HAP-1 (cell line): ENCODE data around the gene USB1.
"Not testable (repeated sequence)": the region's sequence is repeated elsewhere in the genome, so short reads cannot be mapped to it uniquely, and the experiment has no call there.

Source experiments
- DNase-seq, 2 experiments: peaks; one replicate each; pipeline ENCODE4 v3.0.0-alpha.2; 2016 to 2020; ENCODE audit warnings: low spot score in 2 of 2
- H3K27me3 ChIP-seq: fragments of 250-450 bp; sonication (Bioruptor Pico); 2 replicates; pipeline ENCODE4 v1.5.1; 2020; ENCODE audit warnings: low read depth, mild to moderate bottlenecking, moderate library complexity
- H3K36me3 ChIP-seq: fragments of 250-450 bp; sonication (Bioruptor Pico); replicated peaks from 2 replicates; pipeline ENCODE4 v1.5.1; 2020; ENCODE audit warnings: mild to moderate bottlenecking
- H3K4me1 ChIP-seq: fragments of 250-450 bp; sonication (Bioruptor Pico); 2 replicates; pipeline ENCODE4 v1.5.1; 2020; ENCODE audit warnings: mild to moderate bottlenecking
- H3K4me3 ChIP-seq: fragments of 250-450 bp; sonication (Bioruptor Pico); 2 replicates; pipeline ENCODE4 v1.5.1; 2020; ENCODE audit warnings: mild to moderate bottlenecking, moderate library complexity
- H3K9me3 ChIP-seq: fragments of 250-450 bp; sonication (Bioruptor Pico); 2 replicates; pipeline ENCODE4 v1.5.1; 2020; ENCODE audit warnings: mild to moderate bottlenecking, moderate library complexity
- in situ Hi-C: fragments of 300-500 bp; cut with MboI; formaldehyde crosslinking; loops from 3 replicates; pipeline ENCODE4 v1.14.3; 2020; ENCODE audit warnings: low sequenced_read_pairs, inconsistent platforms, mixed read lengths

The USB1 gene

DNA sequence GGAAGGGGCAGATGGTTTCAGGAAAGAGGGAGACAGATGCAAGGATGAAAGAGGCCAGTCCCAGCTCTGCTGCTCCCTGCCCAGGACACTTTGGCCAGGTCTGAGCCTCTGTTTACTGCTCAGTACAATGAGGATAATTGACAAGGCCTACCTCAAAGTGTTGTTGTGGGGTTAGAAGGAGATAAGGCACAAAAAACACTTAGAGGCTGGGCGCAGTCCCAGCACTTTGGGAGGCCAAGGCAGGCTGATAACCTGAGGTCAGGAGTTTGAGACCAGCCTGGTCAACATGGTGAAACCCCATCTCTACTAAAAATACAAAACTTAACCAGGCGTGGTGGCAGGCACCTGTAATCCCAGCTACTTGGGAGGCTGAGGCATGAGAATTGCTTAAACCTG is 23.1 kb upstream of the USB1 start:
- H3K4me1 ChIP-seq, DNase-seq, in situ Hi-C loops, H3K36me3 ChIP-seq, H3K27me3 ChIP-seq, H3K9me3 ChIP-seq, H3K4me3 ChIP-seq: not testable (repeated sequence)

DNA sequence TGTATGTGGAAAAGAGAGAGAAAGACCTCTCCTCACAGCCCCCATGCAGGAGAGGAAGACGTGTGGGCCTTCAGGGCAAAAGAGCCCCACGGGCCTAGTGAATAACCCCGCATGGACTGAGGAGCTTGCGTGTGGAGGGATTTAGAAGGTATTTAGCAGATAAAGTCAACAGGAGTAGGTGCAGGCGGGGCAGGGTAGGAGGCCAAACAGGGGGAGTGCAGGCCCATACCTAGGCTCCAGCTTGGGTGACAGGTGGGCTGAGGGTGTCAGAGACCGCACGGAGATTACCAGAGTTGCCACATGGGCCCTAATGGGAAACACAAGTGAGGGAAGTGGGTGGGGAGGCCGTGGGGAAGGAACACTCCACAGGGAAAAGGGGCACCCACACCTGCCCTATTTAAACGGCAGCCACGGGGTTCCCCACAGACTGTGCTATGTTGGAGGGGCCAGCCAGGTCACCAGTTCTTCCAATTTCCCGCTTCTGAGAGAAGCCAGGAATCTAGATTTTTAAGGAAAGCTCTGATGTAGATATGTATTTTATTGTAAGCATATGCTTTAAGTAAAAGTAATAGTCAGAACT is 22.1 kb upstream of the USB1 start:
- in situ Hi-C loops, result no loop called here
- no peaks in the 10 kb centered on the region for H3K9me3 ChIP-seq
- H3K4me3 ChIP-seq, result no peak overlapping the region
- H3K4me1 ChIP-seq, result no peaks in the 10 kb centered on the region
- no peaks in the 10 kb centered on the region for H3K36me3 ChIP-seq
- no peaks in the 10 kb centered on the region for H3K27me3 ChIP-seq
- no peak for DNase-seq

DNA sequence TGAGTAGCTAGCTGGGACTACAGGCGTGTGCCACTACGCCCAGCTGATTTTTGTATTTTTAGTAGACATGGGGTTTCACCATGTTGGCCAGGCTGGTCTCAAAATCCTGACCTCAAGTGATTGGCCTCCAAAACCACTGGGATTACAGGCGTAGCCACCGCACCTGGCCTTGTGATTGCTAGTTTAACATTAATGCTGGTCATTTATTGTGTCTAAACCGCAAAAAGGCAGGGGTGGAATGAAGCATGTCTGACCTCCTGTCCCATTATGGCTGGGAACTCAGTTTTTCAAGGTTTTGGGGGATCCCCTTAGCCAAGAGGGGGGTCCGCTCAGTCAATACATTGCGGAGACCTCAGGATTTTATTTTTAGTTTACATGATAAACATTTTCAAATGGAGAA is 19.6 kb upstream of the USB1 start:
- no peak for DNase-seq
- peaks cover 5% of the 10 kb centered on the region for H3K4me1 ChIP-seq
- H3K27me3 ChIP-seq, result no peaks in the 10 kb centered on the region
- in situ Hi-C loops, result no loop called here
- H3K36me3 ChIP-seq, result no peaks in the 10 kb centered on the region
- no peak overlapping the region for H3K4me3 ChIP-seq
- no peaks in the 10 kb centered on the region for H3K9me3 ChIP-seq

DNA sequence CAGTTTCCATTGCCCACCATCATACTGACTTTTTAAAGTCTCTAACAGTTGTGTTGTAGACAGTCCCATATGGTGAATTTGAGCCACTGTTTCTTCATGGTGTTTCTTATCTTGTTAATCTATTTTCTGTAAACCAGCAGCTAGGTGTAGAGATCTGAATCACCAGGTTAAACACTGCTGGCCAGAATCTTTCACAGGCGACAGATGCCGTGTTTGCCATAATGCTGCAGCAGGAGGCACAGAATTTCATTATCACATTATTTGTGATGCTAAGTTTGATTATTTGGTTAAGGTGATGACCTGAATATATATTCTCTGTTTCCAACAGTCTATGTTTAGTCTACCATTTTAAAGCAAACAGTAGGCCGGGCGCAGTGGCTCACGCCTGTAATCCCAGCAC is 18.8 kb upstream of the USB1 start:
- Histone ChIP-seq H3K36me3 (no peaks in the 10 kb centered on the region), H3K4me1 (peaks cover 5% of the 10 kb centered on the region), H3K9me3 (no peaks in the 10 kb centered on the region), H3K27me3 (no peaks in the 10 kb centered on the region), H3K4me3 (no peak overlapping the region)
- in situ Hi-C loops, result no loop called here
- no peak for DNase-seq

DNA sequence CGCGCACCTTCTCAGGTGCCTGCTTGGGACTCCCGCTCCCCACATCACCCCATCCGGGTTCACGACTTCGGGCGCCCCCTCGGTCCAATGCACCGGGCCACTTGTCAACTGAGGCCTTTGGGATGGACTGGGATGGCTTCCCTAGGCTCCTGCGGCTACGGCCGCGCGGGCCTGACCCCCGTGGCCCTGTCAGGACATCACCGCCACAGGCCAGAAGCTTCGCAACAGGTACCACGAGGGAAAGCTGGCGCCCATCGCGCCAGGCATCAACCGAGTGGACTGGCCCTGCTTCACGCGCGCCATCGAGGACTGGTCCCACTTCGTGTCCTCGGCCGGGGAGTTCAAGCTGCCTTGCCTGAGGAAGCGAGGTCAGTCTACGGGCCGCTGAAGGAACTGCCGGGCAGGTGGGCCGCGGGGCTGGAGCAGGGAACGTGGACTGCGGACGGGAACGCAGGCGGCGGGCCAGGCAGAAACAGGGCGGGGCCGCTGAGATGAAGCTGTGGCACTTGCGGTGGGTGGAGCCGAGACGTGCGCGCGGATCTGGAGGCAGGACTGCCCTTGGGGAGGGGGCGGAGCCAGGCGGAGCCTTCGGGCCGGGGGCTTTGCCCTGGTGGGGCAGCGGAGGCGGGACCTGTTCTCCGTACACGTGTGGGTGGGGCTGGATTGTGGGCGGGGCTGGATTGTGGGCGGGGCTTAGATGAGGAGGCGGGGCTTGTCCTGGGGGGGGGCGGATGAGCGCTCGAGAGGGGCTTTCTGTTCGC is 16.6 kb upstream of the USB1 start:
- Histone ChIP-seq H3K27me3 (no peaks in the 10 kb centered on the region), H3K9me3 (no peaks in the 10 kb centered on the region), H3K4me3 (peak overlapping the region; percentile 50), H3K36me3 (no peaks in the 10 kb centered on the region), H3K4me1 (peaks cover 5% of the 10 kb centered on the region)
- DNase-seq, result peak; percentile 93 to 98
- in situ Hi-C loops, result no loop called here

DNA sequence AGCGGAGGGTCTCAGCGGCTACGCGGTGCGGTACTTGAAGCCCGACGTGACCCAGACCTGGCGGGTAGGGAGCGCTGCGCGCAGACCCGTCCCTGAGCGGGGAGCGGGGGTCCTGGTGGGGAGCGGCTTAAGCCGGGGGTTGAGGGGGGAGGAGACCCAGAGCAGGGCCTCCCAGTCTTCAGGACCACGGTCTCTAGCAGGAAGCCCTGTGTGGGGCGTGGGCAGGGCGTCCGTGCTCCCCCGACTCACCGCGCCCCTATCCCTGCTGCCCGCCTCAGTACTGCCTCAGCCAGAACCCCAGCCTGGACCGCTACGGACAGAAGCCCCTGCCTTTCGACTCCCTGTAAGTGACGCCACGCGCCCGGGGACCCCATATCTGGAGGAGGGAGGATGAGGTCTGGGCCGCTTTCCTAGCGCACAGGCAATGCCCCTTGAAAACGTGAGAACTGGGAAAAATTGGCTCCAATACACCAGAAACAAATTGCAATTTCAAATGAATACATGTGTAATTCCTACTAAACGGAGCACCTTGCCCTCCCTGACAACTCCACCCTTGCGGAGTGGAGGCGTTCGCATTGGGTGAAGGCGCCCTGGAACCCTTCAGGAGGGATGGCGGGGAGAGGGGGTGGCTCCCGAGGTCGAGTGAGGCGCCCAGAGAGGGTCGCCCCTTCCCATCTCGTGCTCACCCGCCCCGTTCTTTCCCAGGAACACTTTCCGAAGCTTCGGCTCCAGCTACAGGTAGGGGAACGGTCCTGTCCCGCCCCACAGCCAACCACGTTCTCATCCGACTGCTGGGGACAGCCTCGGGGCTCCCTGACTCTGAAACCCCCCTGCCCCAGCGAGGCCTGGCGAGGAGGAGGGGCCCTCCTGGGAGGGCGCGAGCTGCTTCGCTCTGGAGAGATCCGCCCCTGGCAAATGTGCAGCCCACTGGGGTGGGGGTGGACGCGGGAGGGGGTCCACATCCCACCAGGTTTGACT is 15.7 kb upstream of the USB1 start:
- no peaks in the 10 kb centered on the region for H3K36me3 ChIP-seq
- no peaks in the 10 kb centered on the region for H3K27me3 ChIP-seq
- peak overlapping the region; percentile 50 for H3K4me3 ChIP-seq
- no peak for DNase-seq
- in situ Hi-C loops, result no loop called here
- H3K9me3 ChIP-seq, result no peaks in the 10 kb centered on the region
- H3K4me1 ChIP-seq, result peaks cover 5% of the 10 kb centered on the region

DNA sequence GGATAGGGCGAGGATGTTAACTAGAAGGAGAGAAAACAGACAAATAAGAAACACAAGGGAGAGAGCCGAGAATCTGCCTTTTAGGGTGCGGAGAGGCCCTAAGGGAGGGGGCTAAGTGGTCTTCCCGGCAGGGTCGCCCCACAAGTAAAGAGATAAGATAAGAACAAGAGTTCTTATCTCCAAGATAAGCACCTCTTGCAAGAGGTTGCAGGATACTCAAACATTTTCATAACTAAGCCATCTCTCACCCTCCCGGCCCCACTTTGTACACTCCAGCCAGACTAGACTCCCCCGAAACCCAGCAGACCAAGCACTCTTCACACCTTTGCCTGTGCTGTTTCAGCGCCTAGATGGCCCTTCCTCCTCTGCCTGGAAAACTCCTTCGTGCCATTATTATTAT is 15.0 kb upstream of the USB1 start:
- H3K27me3 ChIP-seq, result no peaks in the 10 kb centered on the region
- DNase-seq, result no peak
- no peaks in the 10 kb centered on the region for H3K9me3 ChIP-seq
- H3K4me3 ChIP-seq, result no peak overlapping the region
- in situ Hi-C loops, result no loop called here
- H3K36me3 ChIP-seq, result no peaks in the 10 kb centered on the region
- H3K4me1 ChIP-seq, result peaks cover 5% of the 10 kb centered on the region

DNA sequence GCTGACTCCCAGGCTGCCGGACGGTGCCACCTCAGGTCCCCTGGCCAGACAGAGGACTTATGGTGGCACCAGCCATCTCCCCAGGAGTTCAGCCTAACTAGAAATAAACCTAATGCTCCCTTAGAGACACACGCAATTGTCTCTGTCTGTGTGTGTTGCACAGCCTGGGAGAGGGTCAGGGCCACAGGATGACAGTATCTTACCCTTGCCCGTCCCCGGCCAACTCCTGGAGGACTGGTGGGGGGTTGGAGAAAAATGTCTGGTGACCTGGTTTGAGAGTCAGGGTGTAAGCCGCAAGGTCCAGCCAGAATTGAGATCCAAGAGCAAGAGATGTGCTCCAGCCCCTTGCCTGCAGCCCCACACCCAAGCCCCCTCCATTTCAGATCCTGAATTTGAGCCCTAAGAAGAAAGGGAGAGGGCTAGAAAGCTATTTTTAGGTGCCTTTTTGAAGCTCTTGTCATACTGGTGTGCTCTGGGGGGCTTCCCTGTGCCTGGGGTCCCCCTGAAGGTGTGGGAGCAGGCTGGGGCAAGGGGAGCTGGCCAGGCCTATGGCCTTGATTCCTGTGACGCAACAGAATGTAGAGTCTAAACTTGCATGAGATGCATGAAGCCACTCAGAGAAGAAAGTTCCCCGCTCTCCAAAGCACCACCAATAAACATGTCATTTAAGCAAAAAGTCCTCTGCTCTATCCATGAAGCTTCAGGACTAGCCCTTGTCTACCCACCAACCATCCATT is 13.6 kb upstream of the USB1 start:
- in situ Hi-C loops, result no loop called here
- no peak overlapping the region for H3K4me3 ChIP-seq

DNA sequence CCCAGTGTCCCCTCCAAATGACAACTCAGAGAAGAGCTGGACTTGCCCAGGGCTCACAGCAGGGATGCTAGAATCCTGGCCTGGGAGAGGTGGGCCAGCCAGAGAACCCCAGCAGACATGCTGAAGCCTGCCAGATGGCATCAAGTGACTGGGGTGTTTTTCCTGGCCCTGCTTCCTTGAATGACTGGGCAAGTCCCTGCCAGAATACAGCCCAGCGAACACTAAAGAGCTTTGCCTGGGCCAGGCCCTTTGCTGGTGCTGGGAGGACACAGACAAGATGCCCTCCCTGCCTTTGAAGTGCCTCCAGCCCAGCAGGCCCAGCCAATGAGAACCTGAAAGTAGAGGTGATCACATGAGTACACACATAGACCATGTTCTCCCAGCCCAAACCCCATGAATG is 12.3 kb upstream of the USB1 start:
- no peaks in the 10 kb centered on the region for H3K36me3 ChIP-seq
- no peaks in the 10 kb centered on the region for H3K27me3 ChIP-seq
- H3K4me1 ChIP-seq, result peaks cover 5% of the 10 kb centered on the region
- no peak overlapping the region for H3K4me3 ChIP-seq
- in situ Hi-C loops, result no loop called here
- H3K9me3 ChIP-seq, result no peaks in the 10 kb centered on the region
- DNase-seq, result no peak

More for the DNA sequence above, 13.6 kb upstream of the USB1 start:
- H3K36me3 ChIP-seq, result no peaks in the 10 kb centered on the region
- peaks cover 5% of the 10 kb centered on the region for H3K4me1 ChIP-seq
- no peaks in the 10 kb centered on the region for H3K27me3 ChIP-seq
- no peaks in the 10 kb centered on the region for H3K9me3 ChIP-seq
- DNase-seq, result no peak

DNA sequence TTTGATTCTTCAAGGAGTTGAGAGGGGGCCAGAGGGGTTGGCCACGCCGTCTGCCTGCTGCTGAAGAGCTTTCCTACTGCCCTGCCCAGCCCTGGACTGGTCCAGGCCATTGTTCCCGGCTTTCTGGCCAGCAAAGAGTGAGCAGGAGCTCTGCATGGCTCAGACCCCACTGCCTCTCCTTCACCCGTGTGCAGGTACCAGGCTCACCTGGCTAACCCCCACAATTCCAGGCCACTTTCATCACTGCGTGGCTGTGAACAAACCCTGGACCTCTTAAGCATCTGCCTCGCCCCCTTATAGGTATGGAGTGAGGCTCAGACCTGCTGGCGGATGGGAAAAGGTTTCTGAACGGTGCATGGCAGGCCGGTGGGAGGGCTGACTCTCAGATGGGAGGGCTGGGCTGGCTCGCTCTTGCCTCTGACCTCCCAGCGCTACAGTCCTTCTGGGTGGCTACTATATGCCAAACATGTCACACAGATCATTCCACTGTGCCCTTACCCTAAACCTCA is 9.6 kb upstream of the USB1 start:
- Histone ChIP-seq H3K36me3 (0 out of 2 replicates have a peak, but pooled peaks cover 4% of the 10 kb centered on the region), H3K4me3 (no peak overlapping the region), H3K9me3 (no peaks in the 10 kb centered on the region; the same call in 1 of the 2 replicates), H3K27me3 (no peaks in the 10 kb centered on the region), H3K4me1 (no peaks in the 10 kb centered on the region)
- DNase-seq, result no peak
- in situ Hi-C loops, result no loop called here

DNA sequence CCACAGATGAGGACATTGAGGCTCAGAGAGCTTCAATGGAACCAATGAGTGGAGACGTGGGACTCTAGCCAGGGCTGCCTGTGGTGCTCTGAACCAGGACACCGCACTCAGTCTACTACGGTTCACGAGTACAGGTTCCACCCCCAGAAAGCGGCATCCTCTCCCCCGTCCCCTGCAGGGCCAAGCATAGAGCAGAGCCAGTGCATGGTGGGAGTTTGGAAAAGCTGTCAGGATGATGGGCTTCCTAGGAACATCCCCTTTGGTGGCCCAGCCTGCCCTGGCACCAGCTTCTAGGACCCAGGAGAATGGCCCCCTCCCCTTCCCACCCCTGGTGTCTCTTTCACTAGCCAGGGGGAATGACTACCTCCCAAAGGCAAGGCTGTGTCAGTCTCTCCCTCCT is 9.1 kb upstream of the USB1 start:
- no peaks in the 10 kb centered on the region for H3K27me3 ChIP-seq
- in situ Hi-C loops, result no loop called here
- no peak overlapping the region for H3K4me3 ChIP-seq
- H3K4me1 ChIP-seq, result no peaks in the 10 kb centered on the region
- no peaks in the 10 kb centered on the region; the same call in 1 of the 2 replicates for H3K9me3 ChIP-seq
- H3K36me3 ChIP-seq, result 0 out of 2 replicates have a peak, but pooled peaks cover 4% of the 10 kb centered on the region
- no peak for DNase-seq

DNA sequence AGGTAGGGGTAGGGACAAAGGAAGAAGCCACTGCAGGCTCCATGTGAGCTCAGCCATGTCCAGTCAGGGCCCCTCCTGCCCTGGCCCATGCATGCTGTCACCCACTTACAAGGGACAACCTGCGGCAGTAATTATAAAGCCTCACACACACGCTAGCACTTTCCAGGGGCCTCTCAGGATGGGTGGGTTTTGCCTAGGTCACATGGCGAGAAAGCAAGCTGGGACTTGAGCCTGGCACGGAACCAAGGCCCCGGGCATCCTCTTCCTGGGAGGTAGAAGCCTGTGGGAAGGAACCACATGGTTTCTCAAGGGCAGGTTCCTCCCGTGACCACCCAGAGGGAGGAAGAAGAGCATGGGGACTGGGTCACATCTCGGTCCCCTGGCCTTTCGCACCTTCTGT is 7.8 kb upstream of the USB1 start:
- no peaks in the 10 kb centered on the region for H3K4me1 ChIP-seq
- H3K27me3 ChIP-seq, result no peaks in the 10 kb centered on the region
- no peak for DNase-seq
- no peaks in the 10 kb centered on the region; the same call in 1 of the 2 replicates for H3K9me3 ChIP-seq
- 0 out of 2 replicates have a peak, but pooled peaks cover 6% of the 10 kb centered on the region for H3K36me3 ChIP-seq
- in situ Hi-C loops, result no loop called here
- H3K4me3 ChIP-seq, result no peak overlapping the region

DNA sequence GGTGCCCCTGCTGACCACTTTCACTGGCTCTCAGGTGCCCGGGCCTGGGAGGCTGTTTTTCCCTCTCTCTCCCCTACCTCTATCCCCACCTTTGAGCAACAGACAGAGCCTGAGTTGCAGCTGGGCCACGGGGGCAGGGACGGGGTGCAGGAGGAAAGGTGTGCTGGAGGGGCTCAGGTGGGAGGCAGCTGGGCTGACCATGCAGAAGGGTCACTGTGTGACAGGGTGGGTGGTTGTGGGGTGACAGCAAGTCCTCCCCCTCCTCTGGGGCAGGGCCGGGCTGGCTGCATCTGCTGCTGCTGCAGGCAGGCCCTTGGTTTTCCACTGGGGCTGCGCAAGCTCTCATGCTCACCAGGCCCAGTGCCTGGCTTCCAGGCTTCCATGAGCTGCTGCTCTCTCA is 7.3 kb upstream of the USB1 start:
- DNase-seq, result no peak
- H3K27me3 ChIP-seq, result no peaks in the 10 kb centered on the region
- 0 out of 2 replicates have a peak, but pooled peaks cover 6% of the 10 kb centered on the region for H3K36me3 ChIP-seq
- in situ Hi-C loops, result no loop called here
- no peak overlapping the region for H3K4me3 ChIP-seq
- no peaks in the 10 kb centered on the region; the same call in 1 of the 2 replicates for H3K9me3 ChIP-seq
- no peaks in the 10 kb centered on the region for H3K4me1 ChIP-seq
